DMS 273 (cell line): ENCODE results near the gene FBXW7.
"Not testable (repeated sequence)": the region's sequence is repeated elsewhere in the genome, so short reads cannot be mapped to it uniquely, and the experiment has no call there.

Source experiments
- DNase-seq: peaks from one replicate; lab custom pipeline; 2025; ENCODE audit not compliant: unreplicated experiment; lab: John Stamatoyannopoulos, UW

Gene FBXW7

DNA sequence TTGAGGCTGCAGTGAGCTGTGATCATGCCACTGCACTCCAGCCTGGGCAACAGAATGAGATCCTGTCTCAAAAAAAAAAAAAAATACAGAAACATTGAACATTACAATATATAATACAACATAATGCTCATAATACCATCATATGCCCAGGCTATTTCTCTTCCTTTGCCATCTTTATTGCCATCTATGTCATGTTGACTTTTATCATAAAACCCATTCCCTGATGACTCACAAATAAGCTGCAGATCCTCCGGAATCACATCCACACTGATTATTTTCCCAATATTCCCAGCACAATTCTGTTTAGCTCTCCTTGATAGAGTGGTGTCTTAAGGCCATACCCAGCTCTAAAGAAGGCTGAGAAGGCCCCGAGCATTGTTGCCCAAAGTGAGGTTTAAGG is 9.2 kb upstream of the FBXW7 start:
- no peak for DNase-seq

DNA sequence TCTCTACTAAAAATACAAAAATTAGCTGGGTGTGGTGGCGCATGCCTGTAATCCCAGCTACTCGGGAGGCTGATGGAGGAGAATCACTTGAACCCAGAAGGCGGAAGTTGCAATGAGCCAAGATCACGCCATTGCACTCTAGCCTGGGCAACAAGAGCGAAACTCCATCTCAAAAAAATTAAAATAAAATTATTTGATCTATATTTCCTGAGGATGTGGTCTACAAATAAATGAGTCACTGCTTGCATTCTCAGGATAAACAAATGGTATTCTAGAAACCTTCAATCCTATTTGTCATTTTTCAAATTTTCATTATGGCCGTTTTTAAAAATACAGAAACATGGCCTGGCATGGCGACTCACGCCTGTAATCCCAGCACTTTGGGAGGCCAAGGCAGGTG is 8.6 kb upstream of the FBXW7 start:
- DNase-seq, result not testable (repeated sequence)

DNA sequence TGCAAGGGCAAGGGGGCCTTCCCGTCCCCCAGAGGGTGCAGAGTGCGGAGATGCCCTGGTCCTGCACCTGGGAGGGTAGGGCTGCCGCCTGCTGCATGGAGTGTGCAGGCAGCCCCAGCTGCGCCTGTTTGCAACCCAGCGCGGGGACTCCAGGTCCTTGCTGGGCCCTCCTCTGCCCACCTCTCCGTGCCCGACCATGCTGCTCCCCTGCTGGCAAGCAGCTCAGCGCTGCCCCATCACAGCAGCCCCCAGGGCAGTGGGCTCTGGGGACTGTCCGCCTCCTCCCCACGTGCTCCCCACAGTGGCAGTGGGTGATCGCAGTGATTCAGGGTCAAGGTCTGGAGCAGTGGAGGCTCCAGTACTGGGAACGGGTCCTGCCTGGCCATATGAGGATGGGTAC is 5.0 kb upstream of the FBXW7 start:
- no peak for DNase-seq

DNA sequence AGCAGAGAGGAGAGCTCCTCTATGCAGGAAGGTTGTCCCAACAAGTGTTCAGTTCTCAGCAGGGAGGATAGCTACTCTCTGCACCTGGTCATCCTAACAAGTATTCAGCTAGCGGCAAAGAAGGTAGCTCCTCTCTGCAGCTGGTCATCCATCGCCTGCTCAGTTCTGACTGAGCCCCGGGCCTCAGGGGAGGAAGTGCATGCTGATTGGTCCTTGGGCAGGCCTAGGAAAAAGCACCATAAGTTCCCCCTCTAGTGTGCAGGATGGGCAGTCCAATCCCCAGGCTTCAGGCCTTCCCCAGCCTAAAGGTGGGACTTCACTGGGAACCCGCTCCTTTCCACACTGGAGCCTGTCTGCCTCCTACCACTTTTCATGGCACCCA is 4.4 kb upstream of the FBXW7 start:
- no peak for DNase-seq

DNA sequence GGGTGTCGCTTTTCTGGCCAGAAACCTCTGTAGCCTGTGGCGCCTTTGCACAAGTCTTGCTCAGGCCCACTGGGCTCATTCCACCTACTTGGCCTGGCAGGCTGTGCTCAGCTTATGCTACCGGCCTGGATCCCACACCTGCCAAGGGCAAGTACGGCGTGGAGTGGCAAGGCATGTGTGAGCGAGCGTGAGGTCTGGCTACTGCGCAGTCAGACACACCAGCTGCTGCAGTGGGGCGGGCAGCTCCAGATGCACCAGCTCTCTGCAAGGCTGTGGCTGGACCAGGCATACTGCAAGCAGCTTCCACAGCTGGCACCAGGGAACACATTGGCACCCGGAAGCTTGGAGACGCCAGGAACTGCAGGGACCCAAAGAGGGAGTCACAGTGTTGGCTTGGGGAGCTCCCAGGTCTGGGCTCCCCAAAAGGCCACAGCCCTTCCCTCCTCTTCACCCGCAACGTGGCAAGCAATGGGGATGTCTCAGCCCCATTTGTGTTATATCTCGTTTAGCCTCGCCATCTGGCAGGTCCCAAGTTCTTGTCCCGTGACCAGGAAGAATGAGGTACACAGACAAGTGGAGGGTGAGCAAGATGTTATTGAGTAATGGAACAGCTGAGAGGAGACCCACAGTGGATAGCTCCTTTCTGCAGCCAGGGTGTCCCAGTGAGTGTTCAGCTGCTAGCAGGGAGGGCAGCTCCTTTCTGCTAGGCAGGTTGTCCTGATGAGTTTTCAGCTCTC is 3.8 kb upstream of the FBXW7 start:
- peak; percentile 2 for DNase-seq

DNA sequence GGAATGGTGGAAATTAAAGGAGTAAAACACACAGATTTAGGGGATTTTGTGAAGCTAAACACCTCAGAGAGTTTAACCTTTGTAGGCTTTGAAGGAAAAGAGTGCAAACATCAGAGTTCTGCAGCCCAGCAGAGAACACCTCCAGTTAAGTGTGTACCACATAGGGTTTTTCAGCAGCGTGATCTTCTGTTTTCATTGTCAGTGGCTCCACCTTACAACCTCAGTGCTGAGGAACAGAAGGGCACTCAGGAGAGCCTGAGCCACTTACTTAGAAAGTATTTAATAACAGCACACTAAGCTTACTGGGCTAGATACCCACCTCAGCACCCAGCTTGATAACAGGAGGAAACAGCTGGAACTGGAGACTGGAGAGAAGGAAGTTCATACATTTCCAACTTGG is 2.0 kb upstream of the FBXW7 start:
- no peak for DNase-seq

DNA sequence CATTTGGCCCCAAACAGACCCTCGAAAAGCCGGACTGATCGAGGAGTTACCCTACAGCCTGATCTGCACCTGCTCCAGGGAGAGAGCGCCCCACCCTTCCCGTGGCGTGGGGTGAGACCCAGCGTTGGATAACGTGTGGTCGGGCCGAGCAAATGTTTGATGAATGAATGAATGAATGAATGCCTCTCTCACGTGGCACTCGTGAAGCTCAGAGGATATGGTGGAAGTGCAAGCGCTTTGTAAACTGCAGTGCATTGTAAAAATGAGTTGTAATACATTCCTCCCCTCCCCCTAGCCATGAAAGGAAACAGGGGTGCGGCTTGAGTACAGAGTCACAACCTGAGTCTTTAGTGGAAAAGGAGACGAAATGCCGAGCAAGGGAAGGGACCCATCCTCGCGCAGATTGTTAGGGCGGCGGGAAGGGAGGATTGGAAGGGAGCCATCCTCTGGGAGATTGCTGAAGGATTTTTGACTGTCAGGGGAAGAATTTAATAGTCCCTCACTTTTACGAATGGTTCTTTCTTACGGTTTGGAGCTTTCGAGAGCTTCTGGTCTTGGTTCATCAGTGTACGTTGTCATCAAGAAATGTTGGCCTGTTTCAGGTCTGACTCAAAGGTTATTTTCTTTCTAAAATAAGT is 772 bp upstream of the FBXW7 start:
- DNase-seq, result peak; percentile 62

DNA sequence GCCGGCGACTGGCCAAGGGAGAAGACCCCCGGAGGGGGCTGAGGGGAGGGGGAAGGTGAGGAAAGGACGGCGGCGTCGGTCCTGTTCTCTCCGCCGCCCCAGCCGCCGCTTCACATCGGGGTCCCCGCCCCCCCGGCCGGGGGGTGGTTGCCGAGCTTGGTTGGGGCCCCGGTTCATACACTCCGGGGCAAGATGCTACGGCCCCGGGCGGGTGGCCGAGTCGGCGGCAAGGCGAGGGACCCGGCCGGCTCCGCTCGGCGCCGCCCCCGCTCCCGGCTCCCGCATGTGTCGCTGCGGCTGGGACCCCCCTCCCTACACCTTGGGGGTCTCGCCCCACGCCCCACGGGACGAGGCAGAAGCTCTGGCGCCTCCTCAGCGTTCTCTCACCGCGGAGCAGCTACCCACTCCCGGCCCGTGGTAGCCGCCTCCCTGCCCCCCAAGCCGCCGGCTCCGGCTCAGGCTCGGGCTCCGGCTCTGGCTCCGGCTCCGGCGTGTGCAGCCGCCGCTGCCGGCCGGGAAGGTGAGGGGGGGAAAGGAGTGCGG is 461 bp downstream of the FBXW7 start:
- DNase-seq, result peak; percentile 42

DNA sequence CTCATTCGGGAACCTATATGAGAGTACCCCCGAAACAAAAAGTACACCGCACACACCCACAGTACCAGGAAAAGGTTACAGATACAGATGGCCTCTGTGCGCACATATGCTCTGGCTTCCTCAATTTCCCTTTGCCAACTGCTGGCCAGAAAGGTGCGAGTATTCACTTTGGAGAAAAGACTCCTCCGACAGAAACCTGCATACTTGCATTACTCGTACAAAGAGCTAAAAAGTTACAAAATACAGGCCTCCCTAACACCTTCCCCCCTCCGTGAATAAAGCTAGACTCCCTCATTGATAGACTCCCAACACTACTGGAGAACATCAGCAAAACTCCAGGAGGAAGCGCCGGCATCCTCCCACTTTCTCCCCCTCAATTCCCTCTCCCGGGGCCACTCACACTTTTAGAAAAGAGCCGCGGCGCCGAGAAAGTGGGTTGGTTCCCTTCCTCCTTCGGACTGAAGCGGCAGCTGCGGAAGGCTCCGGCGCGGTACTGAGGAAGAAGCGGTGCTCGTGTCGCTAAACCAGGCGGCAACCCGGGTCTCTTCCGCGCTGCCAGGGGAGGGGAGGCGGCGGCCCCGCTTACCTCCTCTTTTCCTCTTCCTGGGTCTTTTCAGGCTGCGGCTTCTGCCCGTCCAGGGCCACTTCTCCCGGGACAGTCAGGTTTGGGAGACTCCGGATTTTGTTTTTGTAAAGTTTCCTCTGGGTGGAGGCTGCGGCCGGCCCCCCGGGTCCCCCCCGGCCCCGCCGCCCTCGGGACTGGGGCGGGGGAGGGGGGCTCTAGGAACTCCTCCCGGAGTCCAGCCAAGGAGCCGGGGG is 1.1 kb downstream of the FBXW7 start:
- DNase-seq, result peak; percentile 61

DNA sequence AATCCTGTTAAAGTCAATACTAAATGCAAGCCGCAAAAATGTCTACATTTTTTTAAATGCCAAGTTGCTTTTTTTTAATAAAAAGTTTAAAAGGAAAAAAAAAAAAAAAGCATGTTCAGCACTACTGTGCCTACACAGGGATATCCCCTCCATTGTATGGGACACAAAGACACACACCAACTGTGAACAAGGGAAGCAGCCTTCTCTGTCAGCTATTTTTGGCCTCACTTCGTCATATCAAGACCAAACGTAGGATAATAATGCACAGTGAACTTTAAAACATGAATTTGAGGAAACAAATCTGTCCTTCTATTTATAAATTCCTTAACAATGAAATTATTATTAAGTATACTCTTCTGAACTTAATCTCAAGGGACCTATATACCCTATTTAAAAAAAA is 4.4 kb downstream of the FBXW7 start:
- DNase-seq, result no peak

DNA sequence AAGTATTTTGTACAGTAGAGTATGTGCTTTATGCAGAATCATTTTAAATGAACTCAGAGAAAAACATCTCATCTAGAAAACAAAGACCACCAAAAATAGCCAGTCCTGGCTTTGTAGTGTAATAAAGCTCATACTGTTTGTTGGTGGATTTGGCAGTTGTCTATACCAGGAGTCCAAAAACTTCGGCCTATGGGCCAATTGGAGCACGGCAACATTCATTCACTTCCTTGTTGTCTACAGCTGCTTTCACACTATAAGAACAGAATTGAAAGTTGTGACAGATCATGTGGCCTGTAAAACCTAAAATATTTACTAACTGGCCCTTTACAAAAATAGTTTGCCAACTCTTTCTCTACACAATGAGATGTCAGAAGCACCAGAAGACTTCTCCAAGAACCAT is 5.3 kb downstream of the FBXW7 start:
- DNase-seq, result no peak

DNA sequence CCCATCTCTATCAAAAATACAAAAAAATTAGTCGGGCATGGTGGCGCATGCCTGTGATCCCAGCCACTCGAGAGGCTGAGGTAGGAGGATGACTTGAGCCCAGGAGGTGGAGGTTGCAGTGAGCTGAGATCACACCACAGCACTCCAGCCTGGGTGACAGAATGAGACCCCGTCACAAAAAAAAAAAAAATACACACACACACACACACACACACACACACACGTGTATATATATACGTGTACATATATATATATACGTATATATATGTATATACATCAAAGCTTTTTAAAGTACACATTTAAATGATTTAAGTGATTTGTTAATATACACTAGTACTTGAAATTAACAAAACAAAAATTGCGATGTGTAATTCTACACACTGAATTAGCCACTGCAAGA is 6.0 kb downstream of the FBXW7 start:
- no peak for DNase-seq

DNA sequence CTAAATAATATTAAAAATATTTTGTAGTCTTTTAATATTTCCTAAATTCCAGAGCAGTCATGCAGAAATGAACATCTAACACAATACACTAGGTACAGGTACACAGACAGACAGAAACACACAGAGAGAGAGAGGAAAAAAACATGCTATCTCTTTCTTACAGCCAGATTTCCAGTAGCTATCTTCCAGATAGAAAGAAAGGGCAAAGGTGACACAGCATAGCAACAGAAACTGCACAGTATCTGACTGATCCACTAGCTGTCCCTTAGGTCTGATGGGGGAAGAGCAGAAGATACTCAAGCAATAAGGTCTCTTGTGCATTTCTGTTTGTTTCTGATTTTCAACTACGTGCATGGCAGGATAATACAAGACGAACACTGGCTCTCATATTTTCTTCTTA is 7.8 kb downstream of the FBXW7 start:
- no peak for DNase-seq

DNA sequence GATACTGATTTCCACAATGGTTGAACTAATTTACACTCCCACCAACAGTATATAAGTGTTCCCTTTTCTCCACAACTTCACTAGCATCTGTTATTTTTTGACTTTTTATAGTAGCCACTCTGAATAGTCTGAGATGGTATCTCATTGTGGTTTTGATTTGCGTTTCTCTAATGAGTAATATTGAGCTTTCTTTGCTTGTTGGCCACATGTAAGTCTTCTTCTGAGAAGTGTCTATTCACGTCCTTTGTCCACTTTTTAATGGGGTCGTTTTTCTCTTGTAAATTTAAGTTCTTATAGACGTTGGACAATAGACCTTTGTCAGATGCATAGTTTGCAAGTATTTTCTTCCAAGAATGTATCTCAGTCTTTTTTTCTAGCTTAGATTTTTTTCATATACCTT is 10.0 kb downstream of the FBXW7 start:
- DNase-seq, result no peak

DNA sequence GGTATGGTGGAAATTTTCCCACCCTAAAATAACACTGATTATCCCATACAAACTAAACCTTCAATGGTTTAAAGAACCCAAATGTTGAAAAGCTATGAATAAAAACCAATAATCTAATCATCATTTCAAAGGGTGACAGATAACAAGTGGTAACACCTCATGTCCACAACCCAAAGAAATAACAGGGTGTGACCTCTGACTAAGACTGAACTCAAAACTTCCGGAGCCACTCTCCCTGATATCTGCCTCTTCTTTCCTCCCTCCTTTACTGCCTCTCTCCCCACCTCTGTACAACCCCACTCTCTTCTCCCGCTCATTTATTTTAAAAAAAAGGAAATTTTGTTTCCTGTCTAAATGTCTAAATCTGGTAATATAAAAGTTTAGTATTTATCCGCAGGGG is 11.5 kb downstream of the FBXW7 start:
- DNase-seq, result no peak

DNA sequence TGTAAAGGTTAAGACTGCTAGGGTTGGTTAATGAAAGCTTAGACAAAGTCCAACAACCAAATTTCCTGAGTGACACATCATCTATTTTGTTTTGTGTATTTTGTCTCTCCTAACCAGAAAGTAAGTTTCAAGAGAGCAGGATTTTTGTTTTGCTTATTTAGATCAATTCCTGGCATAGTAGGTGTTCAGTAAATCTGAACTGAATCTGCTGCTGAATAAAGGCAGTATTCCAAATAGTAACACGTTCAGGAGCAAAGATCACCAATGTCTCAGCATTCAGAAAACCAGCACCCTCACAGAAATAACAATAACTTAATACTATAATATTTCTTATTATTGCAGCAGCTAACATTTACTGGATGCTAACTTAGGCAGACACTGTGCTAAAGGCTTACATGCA is 12.2 kb downstream of the FBXW7 start:
- no peak for DNase-seq

DNA sequence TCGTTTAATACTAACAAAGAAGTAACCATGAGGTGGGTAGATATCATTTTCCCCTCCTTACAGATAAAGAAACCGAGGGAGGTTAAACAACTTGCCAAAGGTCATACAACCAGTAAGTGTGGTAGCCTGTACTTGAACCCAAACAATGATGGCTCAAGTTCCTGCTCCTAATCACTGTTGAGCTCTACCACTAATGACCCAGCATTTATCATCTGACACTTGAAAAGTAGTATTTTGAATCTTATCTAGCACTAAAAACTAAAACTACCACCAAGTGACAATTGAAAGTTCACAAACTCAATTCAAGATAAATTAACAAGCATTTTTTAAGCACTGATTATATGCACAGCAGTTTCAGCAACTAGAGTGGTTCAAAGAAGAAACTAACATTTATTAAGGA is 13.1 kb downstream of the FBXW7 start:
- no peak for DNase-seq

DNA sequence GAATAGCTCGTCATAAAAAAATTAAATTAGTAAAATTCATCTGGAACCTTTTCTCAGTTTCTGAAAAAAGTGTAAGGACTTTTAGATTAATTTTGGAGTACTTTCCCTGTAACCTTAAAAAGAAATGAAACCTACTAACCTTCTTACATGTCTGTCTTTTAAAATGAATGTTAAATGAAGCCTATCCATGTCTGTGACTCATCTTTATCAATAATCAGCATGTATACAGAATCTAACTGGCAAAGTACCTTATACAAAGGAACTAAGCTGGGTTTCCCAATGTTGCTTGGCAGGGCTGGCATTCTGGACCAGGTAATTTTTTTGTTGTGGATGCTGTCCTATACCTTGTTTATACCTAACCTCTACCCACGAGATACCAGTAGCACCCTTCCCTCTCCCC is 13.6 kb downstream of the FBXW7 start:
- no peak for DNase-seq

DNA sequence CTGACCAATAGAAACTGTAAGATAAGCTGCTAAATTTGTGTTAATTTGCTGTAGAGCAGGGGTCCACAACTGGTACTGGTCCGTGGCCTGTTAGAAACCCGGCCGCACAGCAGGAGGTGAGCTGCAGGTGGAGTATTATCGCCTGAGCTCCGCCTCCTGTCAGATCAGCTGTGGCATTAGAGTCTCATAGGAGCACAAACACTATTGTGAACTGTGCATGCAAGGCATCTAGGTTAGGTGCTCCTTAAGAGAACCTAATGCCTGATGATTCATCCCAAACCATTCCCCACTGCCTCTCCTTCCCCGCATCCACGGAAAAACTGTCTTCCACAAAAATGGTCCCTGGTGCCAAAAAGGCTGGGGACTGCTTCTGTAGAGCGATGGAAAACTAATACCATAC is 19.7 kb downstream of the FBXW7 start:
- DNase-seq, result no peak

DNA sequence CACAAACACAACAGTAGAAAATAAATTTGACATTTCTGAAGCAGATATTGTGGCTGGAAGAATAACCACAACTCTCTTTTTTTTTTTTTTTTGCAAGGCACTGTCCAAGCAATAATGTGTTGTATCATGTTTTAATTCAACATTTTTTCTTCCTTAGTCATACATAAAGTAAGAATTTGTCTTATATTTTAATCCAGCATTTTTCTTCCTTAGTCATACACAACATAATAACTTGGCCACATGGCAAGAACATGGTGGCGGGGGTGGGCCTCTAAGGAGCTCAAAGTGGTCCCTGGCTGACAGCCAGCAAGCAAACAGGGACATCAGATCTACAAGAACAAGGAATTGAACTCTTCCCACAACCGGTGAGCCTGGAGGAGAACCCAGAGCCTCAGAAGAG is 20.2 kb downstream of the FBXW7 start:
- DNase-seq, result no peak

DNA sequence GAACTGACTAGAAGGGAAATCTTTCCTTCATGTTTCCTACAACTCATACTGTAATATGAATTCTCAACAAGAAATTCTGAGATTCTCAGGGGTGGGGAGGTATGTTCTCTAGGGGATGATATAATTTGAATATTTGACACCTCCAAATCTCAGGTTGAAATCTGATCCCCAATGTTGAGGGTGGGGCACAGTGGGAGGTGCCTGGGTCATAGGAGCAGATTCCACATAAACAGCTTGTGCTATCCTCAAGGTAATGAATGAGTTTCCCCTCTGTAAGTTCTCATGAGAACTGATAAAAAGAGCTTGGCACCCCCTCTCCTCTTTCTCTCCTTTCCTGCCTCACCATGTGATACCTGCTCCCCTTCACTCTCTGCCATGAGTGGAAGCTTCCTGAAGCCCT is 21.5 kb downstream of the FBXW7 start:
- DNase-seq, result no peak

DNA sequence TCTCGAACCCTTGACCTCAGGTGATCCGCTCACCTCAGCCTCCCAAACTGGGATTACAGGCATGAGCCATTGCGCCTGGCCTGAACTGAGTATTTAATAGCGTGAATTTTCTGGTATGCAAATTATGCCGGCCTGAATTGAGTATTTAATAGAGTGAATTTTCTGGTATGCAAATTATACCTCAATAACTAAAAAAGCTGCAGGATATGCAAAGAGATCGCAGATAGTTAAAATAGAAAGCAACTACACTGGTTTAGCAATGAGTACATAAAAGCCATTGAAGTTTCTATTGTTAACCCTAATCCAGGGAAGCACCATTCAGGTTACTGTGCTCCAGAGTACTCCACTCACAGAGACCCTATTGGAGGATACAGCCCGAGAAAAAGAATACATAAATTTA is 22.8 kb downstream of the FBXW7 start:
- no peak for DNase-seq
